AG09319 (cell line): ENCODE results near the gene SEC14L5.

Experiments used
- DNase-seq: peaks from one replicate; pipeline ENCODE4 v3.0.0-alpha.2; 2010; ENCODE audit warnings: low read depth; ENCODE audit errors: extremely low read depth
- CTCF ChIP-seq: IDR thresholded peaks from 2 replicates; pipeline ENCODE4 v1.5.1; 2011; ENCODE audit warnings: low read depth, mild to moderate bottlenecking, inconsistent platforms, low read length, moderate library complexity

Gene SEC14L5

GRCh38 chr16:4957720-4958509, at the start of gene SEC14L5:
Gene SEC14L5 (plus strand): TSS chr16:4958330. CDS start chr16:4959324, 994 bp downstream.
- no peak for TF ChIP-seq CTCF
- peak; percentile 95 for DNase-seq

- no peak for TF ChIP-seq CTCF
These were observed 49.2 kb upstream of the SEC14L5 start for GRCh38 chr16:4908854-4909401.

GRCh38 chr16:4909825-4910224, 48.3 kb upstream of the SEC14L5 start:
- DNase-seq, result no peak
- TF ChIP-seq CTCF, result no peak

More at GRCh38 chr16:4908854-4909401, 49.2 kb upstream of the SEC14L5 start:
- DNase-seq, result no peak

GRCh38 chr16:4910828-4911227, 47.3 kb upstream of the SEC14L5 start:
- no peak for TF ChIP-seq CTCF
- DNase-seq, result no peak

- no peak for TF ChIP-seq CTCF
- peak; percentile 31 for DNase-seq
These were observed 46.2 kb upstream of the SEC14L5 start for GRCh38 chr16:4911970-4912386.

GRCh38 chr16:4913130-4913773, 44.9 kb upstream of the SEC14L5 start:
- no peak for TF ChIP-seq CTCF
- DNase-seq, result no peak
